Measurements from ENCODE around the gene SSMEM1.

DNA sequence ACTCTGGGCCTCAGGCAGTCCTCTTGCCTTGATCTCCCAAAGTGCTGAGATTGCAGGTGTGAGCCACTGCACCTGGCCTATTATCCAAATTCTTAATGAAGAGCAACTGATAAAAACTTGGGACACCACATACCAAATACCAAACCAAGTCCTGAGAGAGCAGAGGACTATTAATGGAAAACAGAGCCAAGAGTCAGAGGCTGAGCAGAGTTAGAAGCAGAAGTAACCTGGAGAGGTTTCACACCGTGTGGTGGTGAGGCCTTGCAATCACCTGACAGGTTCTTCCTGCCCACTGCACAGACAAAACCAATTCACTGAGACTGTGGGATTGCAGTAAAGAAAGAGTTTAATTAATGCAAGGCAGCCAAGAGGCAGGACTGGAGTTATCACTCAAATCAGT is 16.0 kb downstream of the SSMEM1 start:
- TF ChIP-seq, protein P1, sequence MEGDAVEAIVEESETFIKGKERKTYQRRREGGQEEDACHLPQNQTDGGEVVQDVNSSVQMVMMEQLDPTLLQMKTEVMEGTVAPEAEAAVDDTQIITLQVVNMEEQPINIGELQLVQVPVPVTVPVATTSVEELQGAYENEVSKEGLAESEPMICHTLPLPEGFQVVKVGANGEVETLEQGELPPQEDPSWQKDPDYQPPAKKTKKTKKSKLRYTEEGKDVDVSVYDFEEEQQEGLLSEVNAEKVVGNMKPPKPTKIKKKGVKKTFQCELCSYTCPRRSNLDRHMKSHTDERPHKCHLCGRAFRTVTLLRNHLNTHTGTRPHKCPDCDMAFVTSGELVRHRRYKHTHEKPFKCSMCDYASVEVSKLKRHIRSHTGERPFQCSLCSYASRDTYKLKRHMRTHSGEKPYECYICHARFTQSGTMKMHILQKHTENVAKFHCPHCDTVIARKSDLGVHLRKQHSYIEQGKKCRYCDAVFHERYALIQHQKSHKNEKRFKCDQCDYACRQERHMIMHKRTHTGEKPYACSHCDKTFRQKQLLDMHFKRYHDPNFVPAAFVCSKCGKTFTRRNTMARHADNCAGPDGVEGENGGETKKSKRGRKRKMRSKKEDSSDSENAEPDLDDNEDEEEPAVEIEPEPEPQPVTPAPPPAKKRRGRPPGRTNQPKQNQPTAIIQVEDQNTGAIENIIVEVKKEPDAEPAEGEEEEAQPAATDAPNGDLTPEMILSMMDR (conservative IDR thresholded peaks at IDR 0.05; ENCODE audit: low read depth, low read length) = no peak
- TF ChIP-seq NFE2L2 (IDR thresholded peaks at IDR 0.05; ENCODE audit: low read depth, low read length) = no peak

Data from IMR-90 (cell line).